ENCODE measurements around the gene SLC9A9.

GRCh38 chr3:143526011-143526545 lies 322.2 kb downstream of the SLC9A9 start:
- TF ChIP-seq CTCF (IDR thresholded peaks at IDR 0.05; ENCODE audit: poor library complexity) (no peak), EZH2 (IDR thresholded peaks at IDR 0.05; ENCODE audit: borderline replicate concordance) (no peak), EZH2phosphoT487 (IDR thresholded peaks at IDR 0.05; ENCODE audit: low read depth, severe bottlenecking, unreplicated experiment) (no peak)
